Activated T-cell treated with anti-CD3 and anti-CD28 coated beads, Interleukin-2, amount 50 U/mL, for 72 hours (primary cell): Measurements from ENCODE around the gene RAMP3. TPM values are rescaled to one million over a fixed set of nuclear protein-coding genes. Genes with fewer than 3 reads are reported as not detected.

Experiments used
- ATAC-seq, 2 donors: fragments of 150-1000 bp; cut with Tn5 transposase; replicated peaks in 1 of 2; 2 replicates each; pipeline ENCODE4 v1.10.0; 2021; ENCODE audit warnings: moderate library complexity in 2 of 2, mild to moderate bottlenecking in 1 of 2
- DNase-seq, 2 donors: peaks; one replicate each; pipeline ENCODE4 v3.0.0; 2021 to 2022; ENCODE audit warnings: mixed read lengths in 1 of 2
- H3K27ac Mint-ChIP-seq: one replicate; pipeline ENCODE4 v1.8.0; 2022; ENCODE audit warnings: mild to moderate bottlenecking, moderate library complexity, mixed read lengths
- H3K27me3 Mint-ChIP-seq: one replicate; pipeline ENCODE4 v1.8.0; 2022; ENCODE audit warnings: low read depth, mixed read lengths
- H3K36me3 Mint-ChIP-seq, 2 donors: one replicate each; pipeline ENCODE4 v1.8.0; 2022; ENCODE audit warnings: mixed read lengths in 2 of 2, mild to moderate bottlenecking in 1 of 2; ENCODE audit not compliant: insufficient read depth in 2 of 2
- H3K4me1 Mint-ChIP-seq: one replicate; pipeline ENCODE4 v1.8.0; 2022; ENCODE audit warnings: low read depth, mixed read lengths
- H3K4me3 Mint-ChIP-seq, 2 donors: one replicate each; pipeline ENCODE4 v1.8.0; 2022; ENCODE audit warnings: mild to moderate bottlenecking in 2 of 2, mixed read lengths in 2 of 2, moderate library complexity in 2 of 2
- H3K9me3 Mint-ChIP-seq, 2 donors: one replicate each; pipeline ENCODE4 v1.8.0; 2022; ENCODE audit warnings: mixed read lengths in 2 of 2
- total RNA-seq, 2 donors: library from RNA; stranded (reverse); gene quantifications; one replicate each; pipeline ENCODE4 v1.2.3, GENCODE V29; 2022

RAMP3 gene
- total RNA-seq, 2 donors from 2014 or later = 0.50 TPM; not detected in 1

DNA sequence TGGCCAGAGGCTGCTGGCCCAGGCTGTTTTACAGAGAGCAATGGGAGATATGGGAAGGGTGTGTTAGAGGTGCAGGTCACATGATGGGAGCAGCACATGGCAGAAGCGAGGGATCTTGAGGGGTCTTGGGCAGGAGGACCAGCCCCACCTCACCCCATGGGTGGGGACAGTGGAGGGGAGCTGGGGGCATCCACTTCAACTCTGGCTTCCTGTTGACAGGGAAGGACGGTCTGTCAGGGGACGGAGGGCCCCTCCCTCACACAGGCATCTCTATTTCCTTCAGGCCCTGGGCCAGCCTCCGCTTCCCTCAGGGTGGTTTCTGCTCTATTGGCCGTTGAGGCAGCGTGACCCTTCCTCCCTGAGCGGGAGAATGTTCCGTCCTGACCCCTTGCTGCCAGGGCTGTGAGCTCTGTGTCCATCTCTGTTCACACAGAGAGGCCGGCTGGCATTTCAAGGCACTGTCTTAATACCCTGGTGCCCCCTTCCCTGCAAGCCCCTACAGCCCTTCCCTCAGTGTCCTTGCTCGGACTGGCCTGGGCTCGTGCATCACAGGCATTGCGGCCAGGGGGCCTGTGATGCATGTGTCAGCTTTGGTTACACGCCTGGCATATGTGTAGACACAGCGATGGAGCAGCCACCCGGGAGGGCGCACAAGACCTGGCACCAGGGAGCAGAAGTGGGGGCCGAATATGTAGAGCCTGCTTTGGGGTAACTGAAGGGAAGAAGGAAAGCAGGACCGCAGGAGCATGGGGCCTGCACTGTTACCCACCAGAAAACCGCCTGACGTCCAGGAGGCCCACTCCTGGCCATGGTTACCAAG, 31.8 kb downstream of the RAMP3 start:
- H3K36me3 Mint-ChIP-seq = peaks cover 5 to 7% of the 10 kb centered on the region in 2 donors
- peaks cover 5% of the 10 kb centered on the region for H3K4me1 Mint-ChIP-seq
- ATAC-seq = no peak
- no peak for DNase-seq
- peaks cover 36% of the 10 kb centered on the region for H3K27me3 Mint-ChIP-seq
- H3K9me3 Mint-ChIP-seq = peaks cover 6% of the 10 kb centered on the region in 2 donors
- H3K27ac Mint-ChIP-seq = no peak overlapping the region
- H3K4me3 Mint-ChIP-seq = no peak overlapping the region

DNA sequence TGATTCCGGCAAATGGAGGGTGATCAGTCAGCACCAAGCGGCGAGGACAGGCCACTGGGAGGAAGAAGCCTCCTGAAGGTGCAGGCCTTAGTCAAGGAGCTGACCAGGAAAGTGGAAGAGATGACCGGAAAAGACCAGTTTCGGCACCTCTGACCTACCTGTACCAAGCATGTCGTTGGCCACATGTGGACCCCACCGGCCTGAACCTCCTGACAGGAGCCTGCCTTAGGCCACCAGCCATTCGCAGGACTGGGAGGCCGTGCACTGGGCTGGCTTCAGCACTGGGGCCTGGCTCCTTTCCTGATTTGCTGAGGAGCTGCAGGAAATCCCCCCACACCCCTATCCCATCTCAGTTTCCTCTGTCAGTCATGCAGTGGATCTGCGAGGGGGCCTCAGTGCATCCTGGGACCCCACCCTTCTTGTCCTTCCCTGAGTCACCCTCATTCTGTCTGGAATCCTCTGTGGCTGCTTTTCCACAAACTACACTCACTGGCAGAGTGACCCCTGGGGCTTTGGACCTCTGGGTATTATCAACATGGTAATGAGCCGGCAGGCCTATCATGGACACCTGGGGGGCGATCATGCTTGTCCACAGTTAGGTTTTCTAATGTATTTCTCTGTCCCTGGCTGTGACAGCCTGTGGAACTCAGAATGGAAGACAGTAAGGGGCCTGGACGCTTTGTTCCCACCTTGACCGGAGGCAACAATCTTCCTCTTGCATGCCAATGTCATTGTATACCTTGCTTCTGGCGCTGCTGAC, 33.0 kb downstream of the RAMP3 start:
- Mint-ChIP-seq H3K27me3 (peaks cover 46% of the 10 kb centered on the region), H3K9me3 (peaks cover 6% of the 10 kb centered on the region in 2 donors), H3K36me3 (peaks cover 5 to 7% of the 10 kb centered on the region in 2 donors), H3K4me3 (no peak overlapping the region), H3K4me1 (peaks cover 15% of the 10 kb centered on the region), H3K27ac (no peak overlapping the region)
- DNase-seq (no peak), ATAC-seq (no peak)

DNA sequence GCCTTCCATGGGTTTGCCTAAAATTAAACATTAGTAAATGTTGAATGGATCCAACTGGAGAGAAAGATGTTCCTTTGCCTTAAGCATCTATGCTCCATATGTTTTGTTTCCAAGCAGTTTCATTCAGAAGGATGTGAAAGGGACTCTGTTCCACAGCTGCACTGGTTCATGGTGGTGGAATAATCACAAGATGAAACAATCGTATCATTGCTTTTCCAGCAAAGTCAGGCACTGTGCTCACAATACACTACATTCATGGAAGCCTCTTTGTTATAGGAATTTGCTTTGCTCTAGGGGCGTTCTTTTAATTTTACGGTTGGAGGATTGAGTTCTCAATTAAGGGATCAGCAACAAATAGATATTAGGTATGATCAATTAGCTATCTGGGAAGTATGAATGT, 33.8 kb downstream of the RAMP3 start:
- Mint-ChIP-seq H3K27me3 (peaks cover 46% of the 10 kb centered on the region), H3K9me3 (peaks cover 6% of the 10 kb centered on the region in 2 donors), H3K36me3 (peaks cover 5 to 7% of the 10 kb centered on the region in 2 donors), H3K4me3 (no peak overlapping the region), H3K27ac (no peak overlapping the region), H3K4me1 (peaks cover 23% of the 10 kb centered on the region)
- ATAC-seq (no peak), DNase-seq (no peak)

DNA sequence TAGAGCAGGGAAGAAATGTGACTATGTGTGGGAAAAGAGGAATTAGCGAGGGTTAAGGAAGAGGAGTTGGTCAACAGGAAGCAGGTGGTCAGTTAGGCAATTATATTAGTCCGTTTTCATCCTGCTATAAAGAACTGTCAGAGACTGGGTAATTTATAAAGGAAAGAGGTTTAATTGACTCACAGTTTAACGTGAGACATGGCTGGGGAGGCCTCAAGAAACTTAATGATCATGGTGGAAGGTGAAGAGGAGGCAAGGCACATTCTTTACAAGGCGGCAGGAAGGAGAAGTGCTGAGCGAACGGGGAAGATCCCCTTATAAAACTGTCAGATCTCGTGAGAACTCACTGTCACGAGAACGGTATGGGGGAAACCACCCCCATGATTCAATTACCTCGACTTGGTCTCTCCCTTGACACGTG, 35.0 kb downstream of the RAMP3 start:
- Mint-ChIP-seq H3K36me3 (peaks cover 5 to 7% of the 10 kb centered on the region in 2 donors), H3K4me3 (no peak overlapping the region), H3K9me3 (peaks cover 6% of the 10 kb centered on the region in 2 donors), H3K27ac (no peak overlapping the region), H3K4me1 (peaks cover 35% of the 10 kb centered on the region), H3K27me3 (peaks cover 51% of the 10 kb centered on the region)
- DNase-seq (no peak), ATAC-seq (no peak)

DNA sequence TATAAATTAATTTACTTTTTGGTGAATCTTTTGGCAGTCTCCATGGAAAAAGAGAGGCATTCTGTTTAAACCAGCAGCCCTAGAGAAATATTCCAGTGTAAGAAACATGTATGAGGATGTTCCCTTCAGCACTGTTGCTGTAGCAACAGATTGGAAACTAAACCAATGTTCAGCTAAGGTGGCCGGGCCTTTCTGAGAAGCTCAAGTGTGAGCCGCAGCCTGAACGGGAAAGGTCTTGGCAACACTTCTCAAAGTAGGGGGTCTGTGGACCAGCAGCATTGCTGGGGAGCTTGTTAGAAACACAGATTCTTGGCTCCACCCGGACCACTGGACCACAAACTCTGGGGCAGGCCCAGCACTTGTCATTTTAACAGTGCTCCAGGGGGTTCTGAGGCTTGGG, 36.2 kb downstream of the RAMP3 start:
- H3K27ac Mint-ChIP-seq = no peak overlapping the region
- DNase-seq (no peak), ATAC-seq (no peak)
- H3K4me1 Mint-ChIP-seq = peaks cover 42% of the 10 kb centered on the region
- H3K4me3 Mint-ChIP-seq = no peak overlapping the region
- peaks cover 5 to 7% of the 10 kb centered on the region in 2 donors for H3K36me3 Mint-ChIP-seq
- peaks cover 6% of the 10 kb centered on the region in 2 donors for H3K9me3 Mint-ChIP-seq
- peaks cover 57% of the 10 kb centered on the region for H3K27me3 Mint-ChIP-seq

DNA sequence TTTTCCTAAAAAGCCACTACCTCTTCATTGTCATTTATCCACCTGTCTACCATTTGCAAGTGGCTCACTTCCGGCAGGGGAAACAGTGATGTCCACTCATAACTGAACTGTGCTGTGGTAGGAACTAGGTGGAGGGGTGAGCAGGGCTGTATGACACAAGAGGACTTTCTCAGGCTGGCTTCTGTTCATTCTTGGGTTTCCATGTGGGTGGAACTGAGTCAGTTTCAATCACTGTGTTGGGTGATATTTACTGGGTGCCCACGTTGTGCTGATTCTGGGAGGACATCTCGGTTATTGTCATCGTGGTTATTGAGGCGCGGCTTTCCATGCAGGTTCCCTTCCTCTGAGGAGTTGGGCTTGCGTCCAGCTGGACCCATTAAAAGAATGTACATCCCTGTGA, 38.8 kb downstream of the RAMP3 start:
- DNase-seq (peak; percentile 78 to 82), ATAC-seq (peak; percentile 97 to 98)
- peak overlapping the region; percentile 66 for H3K27ac Mint-ChIP-seq
- peaks cover 52% of the 10 kb centered on the region for H3K4me1 Mint-ChIP-seq
- peaks cover 61% of the 10 kb centered on the region for H3K27me3 Mint-ChIP-seq
- H3K36me3 Mint-ChIP-seq = peaks cover 5 to 7% of the 10 kb centered on the region in 2 donors
- peaks cover 6% of the 10 kb centered on the region in 2 donors for H3K9me3 Mint-ChIP-seq
- peak overlapping the region; percentile 41 to 56 for H3K4me3 Mint-ChIP-seq

DNA sequence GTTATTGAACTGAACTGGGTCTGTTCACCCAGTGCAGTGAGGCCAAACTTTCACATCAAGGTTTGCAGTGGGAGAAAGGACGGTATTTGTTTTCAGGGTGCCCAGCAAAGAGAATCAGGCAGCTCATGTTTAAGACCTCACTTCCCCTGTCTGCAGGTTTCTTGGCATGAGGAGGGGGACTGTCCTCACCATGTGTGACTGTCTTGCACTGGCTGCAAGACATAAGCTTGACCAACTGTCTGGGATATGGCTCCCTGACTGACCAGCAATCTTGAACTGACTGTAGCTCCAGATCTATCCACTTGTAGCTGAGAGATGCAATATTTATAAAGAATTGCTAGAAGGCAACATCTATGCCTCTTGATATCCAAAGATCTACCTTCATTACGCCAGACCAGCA, 39.9 kb downstream of the RAMP3 start:
- Mint-ChIP-seq H3K27me3 (peaks cover 50% of the 10 kb centered on the region), H3K4me1 (peaks cover 49% of the 10 kb centered on the region), H3K27ac (no peak overlapping the region), H3K4me3 (no peak overlapping the region), H3K9me3 (peaks cover 2 to 3% of the 10 kb centered on the region in 2 donors), H3K36me3 (peaks cover 2 to 3% of the 10 kb centered on the region in 2 donors)
- DNase-seq = no peak
- no peak for ATAC-seq

DNA sequence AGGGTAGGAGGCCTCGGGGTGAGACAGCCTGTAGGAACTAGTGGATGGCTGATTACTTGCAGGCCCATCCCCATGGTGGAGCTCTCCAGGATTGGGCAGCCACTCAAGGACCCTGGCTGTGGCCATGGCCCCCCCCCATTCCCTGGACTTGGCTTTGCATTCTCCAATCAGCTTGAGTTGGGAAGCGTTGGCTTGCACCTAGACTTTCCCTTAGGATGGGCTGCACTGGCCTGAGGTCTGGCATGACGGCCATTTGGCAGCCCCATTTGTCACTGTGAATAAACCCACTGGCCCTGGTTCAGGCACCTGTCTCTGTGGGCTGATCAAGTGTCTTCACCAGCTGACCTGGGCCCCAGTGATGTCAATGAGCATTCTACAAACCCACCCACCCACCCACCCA, 41.4 kb downstream of the RAMP3 start:
- Mint-ChIP-seq H3K27me3 (peaks cover 39% of the 10 kb centered on the region), H3K4me1 (peaks cover 60% of the 10 kb centered on the region), H3K4me3 (no peak overlapping the region), H3K27ac (no peak overlapping the region), H3K36me3 (no peaks in the 10 kb centered on the region), H3K9me3 (no peaks in the 10 kb centered on the region)
- no peak for ATAC-seq
- no peak for DNase-seq

DNA sequence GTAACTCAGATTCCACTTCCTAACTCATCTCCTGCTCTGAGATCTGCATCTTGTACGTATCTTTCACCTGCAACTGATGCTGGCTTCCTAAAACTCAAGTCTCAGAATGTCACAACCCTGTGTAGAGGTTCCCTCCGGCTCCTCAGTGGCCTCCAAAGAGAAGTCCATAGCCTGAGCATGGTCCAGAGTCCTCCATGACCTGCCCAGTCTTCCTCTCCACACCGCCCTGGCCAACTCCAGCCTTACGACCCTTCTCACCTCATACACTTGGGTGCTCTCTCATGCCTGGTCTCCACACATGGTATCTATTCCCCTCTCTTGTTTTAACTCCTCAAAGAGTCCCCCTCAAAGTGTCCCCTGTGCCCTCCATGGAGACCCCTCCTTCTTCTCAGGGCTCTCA, 41.9 kb downstream of the RAMP3 start:
- ATAC-seq (no peak), DNase-seq (no peak)
- Mint-ChIP-seq H3K4me3 (no peak overlapping the region), H3K4me1 (peaks cover 66% of the 10 kb centered on the region), H3K27me3 (peaks cover 34% of the 10 kb centered on the region), H3K36me3 (no peaks in the 10 kb centered on the region), H3K9me3 (no peaks in the 10 kb centered on the region), H3K27ac (no peak overlapping the region)

DNA sequence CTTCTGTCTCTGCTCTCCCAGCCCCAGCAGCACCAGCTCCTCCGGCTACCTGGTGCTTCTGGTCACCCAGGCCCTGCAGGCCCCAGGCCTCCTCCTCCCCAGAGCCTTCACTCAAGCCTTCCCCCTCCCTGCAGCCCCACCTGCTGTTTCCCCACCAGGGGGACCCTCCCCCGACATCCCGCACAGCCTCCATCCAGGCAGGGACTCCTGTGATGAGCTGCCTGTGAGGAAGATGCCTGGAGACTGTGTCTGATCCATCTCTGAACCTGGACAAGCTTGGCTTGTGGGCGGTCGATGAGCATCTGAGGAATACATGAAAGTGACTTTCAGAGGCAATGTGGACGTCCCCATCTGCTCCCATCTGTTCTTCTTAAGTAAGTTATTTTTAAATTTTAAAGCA, 45.0 kb downstream of the RAMP3 start:
- H3K27me3 Mint-ChIP-seq = peaks cover 35% of the 10 kb centered on the region
- H3K4me1 Mint-ChIP-seq = peaks cover 50% of the 10 kb centered on the region
- ATAC-seq (no peak), DNase-seq (no peak)
- H3K36me3 Mint-ChIP-seq = no peaks in the 10 kb centered on the region
- no peak overlapping the region for H3K4me3 Mint-ChIP-seq
- H3K27ac Mint-ChIP-seq = no peak overlapping the region
- H3K9me3 Mint-ChIP-seq = no peaks in the 10 kb centered on the region

DNA sequence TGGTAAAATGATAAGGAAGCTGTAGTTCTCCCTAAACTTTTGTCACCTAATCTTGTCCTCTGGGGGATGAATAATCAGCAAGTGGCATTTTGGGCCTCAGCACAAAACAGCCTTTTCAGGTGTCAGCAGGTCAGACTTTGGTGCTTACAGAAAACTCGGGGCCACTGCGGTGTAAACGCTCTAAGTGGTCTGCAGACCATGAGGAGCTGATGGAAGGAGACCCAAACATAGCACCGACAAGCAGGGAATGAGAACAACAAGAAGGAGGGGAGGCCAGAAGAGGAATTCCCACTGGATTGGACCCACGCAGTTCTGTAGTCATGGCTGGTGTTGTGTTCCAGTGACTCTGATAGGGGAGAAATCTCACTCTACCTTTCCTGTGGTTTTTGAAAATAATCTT, 45.4 kb downstream of the RAMP3 start:
- DNase-seq (no peak), ATAC-seq (no peak)
- no peaks in the 10 kb centered on the region for H3K36me3 Mint-ChIP-seq
- H3K4me1 Mint-ChIP-seq = peaks cover 46% of the 10 kb centered on the region
- no peaks in the 10 kb centered on the region for H3K9me3 Mint-ChIP-seq
- peaks cover 33% of the 10 kb centered on the region for H3K27me3 Mint-ChIP-seq
- no peak overlapping the region for H3K27ac Mint-ChIP-seq
- H3K4me3 Mint-ChIP-seq = no peak overlapping the region

DNA sequence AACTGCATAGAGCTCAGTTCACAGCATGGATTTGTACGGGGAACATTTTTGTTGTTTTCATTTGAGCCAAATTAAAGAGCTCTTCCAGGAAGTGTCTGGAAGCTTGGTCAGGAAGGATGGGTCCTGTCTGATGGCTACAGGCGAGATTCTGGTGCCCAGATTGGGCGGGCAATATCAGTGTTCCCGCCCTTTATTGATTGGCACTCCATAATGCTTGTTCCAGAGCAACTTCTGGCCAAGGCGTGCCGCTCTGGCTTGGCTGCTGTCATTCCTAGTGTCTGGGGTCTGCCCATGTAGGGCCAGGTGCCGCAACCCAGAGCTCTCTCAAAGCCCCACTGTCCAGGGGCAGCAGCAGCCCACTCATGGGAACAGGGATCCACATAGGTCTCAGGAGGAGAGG, 45.9 kb downstream of the RAMP3 start:
- ATAC-seq (no peak), DNase-seq (no peak)
- H3K27ac Mint-ChIP-seq = peak overlapping the region; percentile 59
- peak overlapping the region in 1 of 2 donors; percentile 59 for H3K4me3 Mint-ChIP-seq
- H3K36me3 Mint-ChIP-seq = no peaks in the 10 kb centered on the region
- H3K9me3 Mint-ChIP-seq = no peaks in the 10 kb centered on the region
- peaks cover 44% of the 10 kb centered on the region for H3K4me1 Mint-ChIP-seq
- peaks cover 35% of the 10 kb centered on the region for H3K27me3 Mint-ChIP-seq

DNA sequence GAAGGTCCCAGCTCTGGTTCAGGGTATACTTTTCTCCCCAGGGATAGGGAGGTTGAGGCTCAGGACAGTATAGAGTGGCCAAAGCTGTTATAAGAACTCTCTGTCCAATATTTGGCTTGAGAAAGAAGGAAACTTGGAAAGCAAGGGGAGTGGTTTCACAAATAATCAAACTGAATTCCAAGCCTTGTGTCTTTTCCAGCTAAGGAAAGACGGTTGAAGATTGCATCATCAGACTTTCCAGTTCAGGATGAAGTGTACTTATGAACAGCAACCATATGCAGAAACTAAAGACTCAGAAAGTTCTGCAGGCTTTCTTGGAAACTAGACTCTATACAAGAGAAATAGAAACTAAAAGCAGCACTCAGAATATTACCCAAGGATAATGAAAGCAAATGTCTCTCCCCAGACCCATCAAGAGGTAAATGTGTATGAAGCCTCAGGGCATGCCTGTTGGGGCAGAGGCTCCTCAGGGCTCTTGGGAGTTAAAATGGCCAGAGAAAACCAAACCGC, 46.4 kb downstream of the RAMP3 start:
- H3K27ac Mint-ChIP-seq = peak overlapping the region; percentile 59
- H3K9me3 Mint-ChIP-seq = no peaks in the 10 kb centered on the region
- ATAC-seq = peak; percentile 93
- H3K36me3 Mint-ChIP-seq = no peaks in the 10 kb centered on the region
- no peak for DNase-seq
- peaks cover 44% of the 10 kb centered on the region for H3K4me1 Mint-ChIP-seq
- H3K4me3 Mint-ChIP-seq = peak overlapping the region; percentile 41 to 59
- peaks cover 40% of the 10 kb centered on the region for H3K27me3 Mint-ChIP-seq
